HepG2 (cell line): ENCODE measurements around the gene NEURL4. TPM values are rescaled to one million over a fixed set of nuclear protein-coding genes. Genes with fewer than 3 reads are reported as not detected.

Experiments used
- AFF4 ChIP-seq: sonication (generic); formaldehyde crosslinking; IDR thresholded peaks from 2 replicates; pipeline ENCODE4 v1.4.0; 2020; ENCODE audit warnings: missing genetic modification reagents
- ARID3A ChIP-seq: IDR thresholded peaks from 2 replicates; pipeline ENCODE4 v1.6.1; 2012; ENCODE audit warnings: low read depth, low read length, improper control_type of control experiment
- ASH2L ChIP-seq: fragments of 300-600, 200-600 bp; sonication (generic); IDR thresholded peaks from 2 replicates; pipeline ENCODE4 v1.7.0; 2017; ENCODE audit warnings: low read depth, mild to moderate bottlenecking, moderate library complexity, mixed read lengths, low read length; ENCODE audit not compliant: insufficient read length
- EHMT2 ChIP-seq: fragments of 200-600 bp; sonication (generic); IDR thresholded peaks from 2 replicates; pipeline ENCODE4 v1.7.0; 2017; ENCODE audit warnings: antibody characterized with exemption, low read depth, low read length, borderline replicate concordance
- NFYB ChIP-seq: sonication (generic); formaldehyde crosslinking; IDR thresholded peaks from 2 replicates; pipeline ENCODE4 v1.4.0; 2020; ENCODE audit warnings: missing genetic modification reagents
- TFDP2 ChIP-seq: sonication (generic); formaldehyde crosslinking; IDR thresholded peaks from 2 replicates; pipeline ENCODE4 v1.4.0; 2020; ENCODE audit warnings: missing genetic modification reagents
- ZEB1 ChIP-seq: IDR thresholded peaks from 2 replicates; pipeline ENCODE4 v1.6.1; 2012; ENCODE audit warnings: mild to moderate bottlenecking, low read depth, inconsistent platforms; ENCODE audit not compliant: insufficient replicate concordance
- ZMAT5 ChIP-seq: sonication (generic); formaldehyde crosslinking; IDR thresholded peaks from 2 replicates; pipeline ENCODE4 v1.5.0; 2020; ENCODE audit warnings: mild to moderate bottlenecking, low read depth, missing genetic modification reagents, borderline replicate concordance
- ZNF207 ChIP-seq: fragments of 450-650 bp; IDR thresholded peaks from 2 replicates; pipeline ENCODE4 v1.6.1; 2016; ENCODE audit warnings: antibody characterized with exemption, borderline replicate concordance
- ZNF703 ChIP-seq: sonication (generic); formaldehyde crosslinking; IDR thresholded peaks from 2 replicates; pipeline ENCODE4 v1.5.1; 2020; ENCODE audit warnings: missing genetic modification reagents, mild to moderate bottlenecking, moderate library complexity, borderline replicate concordance
- polyA plus RNA-seq, 8 experiments: library from polyadenylated mRNA; depleted of rRNA in 3 of 8; stranded (reverse) in 7 of 8; unstranded in 1 of 8; fragments of >200 nt; fragmentation: Illumina TruSeq in 4 of 8; extraction: Trizol in 4 of 8; gene quantifications; 2 replicates each; pipeline versions ENCODE4 v1.2.1 to v1.2.3, GENCODE V29; 2011 to 2016; ENCODE audit warnings: low read depth in 4 of 8, missing spikeins in 1 of 8, mixed read lengths in 1 of 8; ENCODE audit not compliant: insufficient read depth in 1 of 8
- total RNA-seq, 5 experiments: library from RNA; depleted of rRNA; stranded (reverse); fragments of >200 nt; fragmentation: Illumina TruSeq; extraction: Trizol; gene quantifications; 2 replicates each; pipeline ENCODE4 v1.2.3, GENCODE V29; 2016; ENCODE audit warnings: low read depth in 1 of 5

The NEURL4 gene
- total and polyA plus RNA-seq, 2 of the 13 experiments (the other 11 are each of a cell fraction or from before 2014, with no cell fraction given), result 14.8 to 15.7 TPM

GRCh38 chr17:7356072-7356549 is 27.0 kb upstream of the NEURL4 start (continued):
- TF ChIP-seq AFF4 (CRISPR knock-in tag) (no peak), TFDP2 (no peak), ZNF207 (no peak), ASH2L (no peak), ZEB1 (no peak), ZNF703 (no peak), ARID3A (no peak), EHMT2 (no peak), NFYB (CRISPR knock-in tag) (no peak), ZMAT5 (CRISPR knock-in tag) (no peak)
